ENCODE data around the gene TTLL8. TPM values are rescaled to one million over a fixed set of nuclear protein-coding genes. Genes with fewer than 3 reads are reported as not detected.

The TTLL8 gene
- total RNA-seq, 4 donors from 2014 or later = not detected

GRCh38 chr22:50035976-50036724 is 21.9 kb downstream of the TTLL8 start:
- 80% methylated on average over 23 of the region's 23 CpGs for WGBS
- DNase-seq (ENCODE audit: low spot score in 2 of 2) = no peak
- Histone ChIP-seq H3K9me3 (peaks cover 5% of the 10 kb centered on the region), H3K4me3 (no peak overlapping the region), H3K27me3 (peaks cover 34% of the 10 kb centered on the region), H3K4me1 (no peaks in the 10 kb centered on the region), H3K36me3 (no peaks in the 10 kb centered on the region), H3K27ac (no peak overlapping the region)
- TF ChIP-seq EP300 (IDR thresholded peaks at IDR 0.05) = no peak
- TF ChIP-seq POLR2AphosphoS5 (IDR thresholded peaks at IDR 0.05) = no peak
- no peak for TF ChIP-seq POLR2A (IDR thresholded peaks at IDR 0.05)
- no peak for TF ChIP-seq CTCF (IDR thresholded peaks at IDR 0.05)

GRCh38 chr22:50035131-50035881 is 22.8 kb downstream of the TTLL8 start:
- Histone ChIP-seq H3K4me3 (no peak overlapping the region), H3K36me3 (no peaks in the 10 kb centered on the region), H3K27me3 (peaks cover 40% of the 10 kb centered on the region), H3K4me1 (no peaks in the 10 kb centered on the region), H3K27ac (no peak overlapping the region), H3K9me3 (peaks cover 5% of the 10 kb centered on the region)
- 64% methylated on average over 12 of the region's 24 CpGs for WGBS
- DNase-seq (ENCODE audit: low spot score in 2 of 2) = peak in 1 of 2 donors; percentile 75
- TF ChIP-seq POLR2AphosphoS5 (IDR thresholded peaks at IDR 0.05) (no peak), POLR2A (IDR thresholded peaks at IDR 0.05) (no peak), CTCF (IDR thresholded peaks at IDR 0.05) (no peak), EP300 (IDR thresholded peaks at IDR 0.05) (no peak)

GRCh38 chr22:50034126-50035081 is 23.7 kb downstream of the TTLL8 start:
- Histone ChIP-seq H3K4me3 (no peak overlapping the region), H3K9me3 (peaks cover 5% of the 10 kb centered on the region), H3K27ac (no peak overlapping the region), H3K36me3 (no peaks in the 10 kb centered on the region), H3K4me1 (peaks cover 7% of the 10 kb centered on the region), H3K27me3 (peaks cover 48% of the 10 kb centered on the region)
- DNase-seq (ENCODE audit: low spot score in 2 of 2) = no peak
- TF ChIP-seq POLR2AphosphoS5 (IDR thresholded peaks at IDR 0.05) (no peak), POLR2A (IDR thresholded peaks at IDR 0.05) (no peak), CTCF (IDR thresholded peaks at IDR 0.05) (no peak), EP300 (IDR thresholded peaks at IDR 0.05) (no peak)
- 69% methylated on average over 20 of the region's 43 CpGs for WGBS

- no peak overlapping the region for H3K4me3 ChIP-seq
- peaks cover 10% of the 10 kb centered on the region for H3K4me1 ChIP-seq
- TF ChIP-seq POLR2AphosphoS5 (IDR thresholded peaks at IDR 0.05) (no peak), EP300 (IDR thresholded peaks at IDR 0.05) (no peak), POLR2A (IDR thresholded peaks at IDR 0.05) (no peak), CTCF (IDR thresholded peaks at IDR 0.05) (no peak)
- no peaks in the 10 kb centered on the region for H3K36me3 ChIP-seq
- 88% methylated on average over 10 of the region's 23 CpGs for WGBS
- peak in 1 of 2 donors; percentile 74 for DNase-seq (ENCODE audit: low spot score in 2 of 2)
- peaks cover 50% of the 10 kb centered on the region for H3K27me3 ChIP-seq
- H3K27ac ChIP-seq = no peak overlapping the region
- H3K9me3 ChIP-seq = no peaks in the 10 kb centered on the region
These were observed 25.0 kb downstream of the TTLL8 start for GRCh38 chr22:50032941-50033601.
